Skeletal muscle satellite cell (primary cell): ENCODE data around the gene TXNRD3.
"Not testable (repeated sequence)": the region's sequence is repeated elsewhere in the genome, so short reads cannot be mapped to it uniquely, and the experiment has no call there.

Experiments
- H3K27me3 ChIP-seq: 2 replicates; pipeline ENCODE4 v1.7.0; 2013; ENCODE audit warnings: low read length; ENCODE audit not compliant: control insufficient read depth, insufficient read depth
- H3K36me3 ChIP-seq: 2 replicates; pipeline ENCODE4 v1.7.0; 2013; ENCODE audit warnings: mild to moderate bottlenecking, control low read depth, low read length; ENCODE audit not compliant: insufficient read depth
- H3K4me1 ChIP-seq: 2 replicates; pipeline ENCODE4 v1.7.0; 2013; ENCODE audit warnings: low read length; ENCODE audit not compliant: control insufficient read depth, insufficient read depth
- H3K4me2 ChIP-seq: 2 replicates; pipeline ENCODE4 v1.7.0; 2013; ENCODE audit warnings: mild to moderate bottlenecking, low read length
- H3K4me3 ChIP-seq: 2 replicates; pipeline ENCODE4 v1.7.0; 2013; ENCODE audit warnings: low read length
- H3K9ac ChIP-seq: 2 replicates; pipeline ENCODE4 v1.7.0; 2013; ENCODE audit warnings: mild to moderate bottlenecking, low read depth, low read length, moderate library complexity
- H3K9me3 ChIP-seq: replicated peaks from 2 replicates; pipeline ENCODE4 v1.7.0; 2013; ENCODE audit warnings: mild to moderate bottlenecking, control low read depth, low read length

TXNRD3 gene

GRCh38 chr3:126612479-126613205 lies 42.3 kb downstream of the TXNRD3 start:
- H3K27me3 ChIP-seq: no peaks in the 10 kb centered on the region
- H3K4me3 ChIP-seq: no peak overlapping the region
- H3K9me3 ChIP-seq: peaks cover 5% of the 10 kb centered on the region
- peaks cover 33% of the 10 kb centered on the region for H3K36me3 ChIP-seq
- H3K9ac ChIP-seq: no peak overlapping the region
- H3K4me1 ChIP-seq: peaks cover 6% of the 10 kb centered on the region
- H3K4me2 ChIP-seq: no peak overlapping the region

- Histone ChIP-seq H3K27me3 (no peaks in the 10 kb centered on the region), H3K9ac (no peak overlapping the region), H3K4me1 (peaks cover 12% of the 10 kb centered on the region), H3K4me3 (no peak overlapping the region), H3K4me2 (no peak overlapping the region), H3K36me3 (peaks cover 21% of the 10 kb centered on the region), H3K9me3 (no peaks in the 10 kb centered on the region)
Observed at GRCh38 chr3:126609909-126610308, 45.0 kb downstream of the TXNRD3 start.

- no peak overlapping the region for H3K9ac ChIP-seq
- H3K36me3 ChIP-seq: peaks cover 21% of the 10 kb centered on the region
- no peak overlapping the region for H3K4me2 ChIP-seq
- no peaks in the 10 kb centered on the region for H3K9me3 ChIP-seq
- H3K4me1 ChIP-seq: peaks cover 12% of the 10 kb centered on the region
- no peaks in the 10 kb centered on the region for H3K27me3 ChIP-seq
- no peak overlapping the region for H3K4me3 ChIP-seq
Observed at GRCh38 chr3:126607214-126607908, 47.6 kb downstream of the TXNRD3 start.

GRCh38 chr3:126606001-126606400 lies 48.9 kb downstream of the TXNRD3 start:
- peaks cover 21% of the 10 kb centered on the region for H3K36me3 ChIP-seq
- peaks cover 12% of the 10 kb centered on the region for H3K4me1 ChIP-seq
- H3K4me2 ChIP-seq: no peak overlapping the region
- no peaks in the 10 kb centered on the region for H3K27me3 ChIP-seq
- no peak overlapping the region for H3K4me3 ChIP-seq
- H3K9ac ChIP-seq: no peak overlapping the region
- H3K9me3 ChIP-seq: no peaks in the 10 kb centered on the region

GRCh38 chr3:126604691-126605090 lies 50.2 kb downstream of the TXNRD3 start:
- Histone ChIP-seq H3K9me3 (no peaks in the 10 kb centered on the region), H3K4me3 (no peak overlapping the region), H3K4me1 (peaks cover 12% of the 10 kb centered on the region)

GRCh38 chr3:126599101-126599500 lies 55.8 kb downstream of the TXNRD3 start:
- H3K9me3 ChIP-seq: no peaks in the 10 kb centered on the region
- no peak overlapping the region for H3K4me3 ChIP-seq
- no peaks in the 10 kb centered on the region for H3K4me1 ChIP-seq
- no peak overlapping the region for H3K9ac ChIP-seq
- H3K36me3 ChIP-seq: no peaks in the 10 kb centered on the region
- H3K27me3 ChIP-seq: no peaks in the 10 kb centered on the region
- no peak overlapping the region for H3K4me2 ChIP-seq

More at GRCh38 chr3:126604691-126605090, 50.2 kb downstream of the TXNRD3 start:
- H3K27me3 ChIP-seq: no peaks in the 10 kb centered on the region
- H3K36me3 ChIP-seq: peaks cover 11% of the 10 kb centered on the region
- H3K9ac ChIP-seq: no peak overlapping the region
- no peak overlapping the region for H3K4me2 ChIP-seq

- H3K27me3 ChIP-seq, H3K4me2 ChIP-seq, H3K36me3 ChIP-seq, H3K4me3 ChIP-seq, H3K9me3 ChIP-seq, H3K4me1 ChIP-seq, H3K9ac ChIP-seq: not testable (repeated sequence)
Observed at GRCh38 chr3:126595479-126595878, 59.4 kb downstream of the TXNRD3 start.

- H3K27me3 ChIP-seq, H3K4me3 ChIP-seq, H3K9me3 ChIP-seq, H3K36me3 ChIP-seq, H3K4me1 ChIP-seq, H3K4me2 ChIP-seq, H3K9ac ChIP-seq: not testable (repeated sequence)
Observed at GRCh38 chr3:126591515-126591914, 63.4 kb downstream of the TXNRD3 start.

GRCh38 chr3:126582311-126582710 lies 72.6 kb downstream of the TXNRD3 start:
- Histone ChIP-seq H3K4me2 (no peak overlapping the region), H3K27me3 (peaks cover 15% of the 10 kb centered on the region)

GRCh38 chr3:126581569-126581968 lies 73.4 kb downstream of the TXNRD3 start:
- no peak overlapping the region for H3K4me2 ChIP-seq
- no peak overlapping the region for H3K9ac ChIP-seq
- H3K27me3 ChIP-seq: peaks cover 15% of the 10 kb centered on the region
- H3K9me3 ChIP-seq: no peaks in the 10 kb centered on the region
- H3K4me1 ChIP-seq: no peaks in the 10 kb centered on the region
- H3K36me3 ChIP-seq: no peaks in the 10 kb centered on the region
- H3K4me3 ChIP-seq: no peak overlapping the region

More at GRCh38 chr3:126582311-126582710, 72.6 kb downstream of the TXNRD3 start:
- H3K9me3 ChIP-seq: no peaks in the 10 kb centered on the region
- no peak overlapping the region for H3K9ac ChIP-seq
- no peaks in the 10 kb centered on the region for H3K36me3 ChIP-seq
- no peaks in the 10 kb centered on the region for H3K4me1 ChIP-seq
- no peak overlapping the region for H3K4me3 ChIP-seq

- H3K9ac ChIP-seq: no peak overlapping the region
- H3K4me2 ChIP-seq: no peak overlapping the region
- H3K27me3 ChIP-seq: peaks cover 15% of the 10 kb centered on the region
- no peaks in the 10 kb centered on the region for H3K9me3 ChIP-seq
- no peaks in the 10 kb centered on the region for H3K4me1 ChIP-seq
- H3K36me3 ChIP-seq: no peaks in the 10 kb centered on the region
- no peak overlapping the region for H3K4me3 ChIP-seq
Observed at GRCh38 chr3:126580746-126581145, 74.2 kb downstream of the TXNRD3 start.

- Histone ChIP-seq H3K9ac (no peak overlapping the region), H3K9me3 (no peaks in the 10 kb centered on the region), H3K4me2 (no peak overlapping the region), H3K4me3 (no peak overlapping the region), H3K36me3 (no peaks in the 10 kb centered on the region), H3K27me3 (peaks cover 16% of the 10 kb centered on the region), H3K4me1 (no peaks in the 10 kb centered on the region)
Observed at GRCh38 chr3:126578702-126579101, 76.2 kb downstream of the TXNRD3 start.
